Fibroblast of mammary gland (primary cell): ENCODE results near the gene TES.
A peak's percentile ranks its signal among the peaks of the same experiment; 100 is the strongest.

Experiments used
- DNase-seq: peaks from one replicate; pipeline ENCODE4 v3.0.0-alpha.2; 2010; ENCODE audit warnings: low read depth
- H3K4me3 ChIP-seq: 2 replicates; pipeline ENCODE4 v1.5.1; 2011; ENCODE audit warnings: low read depth, mild to moderate bottlenecking, low read length, moderate library complexity; ENCODE audit not compliant: control insufficient read depth
- CTCF ChIP-seq: conservative IDR thresholded peaks from 2 replicates; pipeline ENCODE4 v1.5.1; 2011; ENCODE audit warnings: low read depth, low read length, inconsistent platforms; ENCODE audit not compliant: control insufficient read depth, insufficient read depth

TES gene

GRCh38 chr7:116185956-116186355 is 24.4 kb upstream of the TES start:
- no peak overlapping the region for H3K4me3 ChIP-seq
- no peak for TF ChIP-seq CTCF
- DNase-seq = peak; percentile 68

- TF ChIP-seq CTCF = no peak
- no peak overlapping the region for H3K4me3 ChIP-seq
- DNase-seq = no peak
These were observed 22.9 kb upstream of the TES start for GRCh38 chr7:116187400-116187799.

- TF ChIP-seq CTCF = no peak
These were observed 16.8 kb upstream of the TES start for GRCh38 chr7:116193329-116194087.

GRCh38 chr7:116194115-116194514 is 16.2 kb upstream of the TES start:
- no peak for TF ChIP-seq CTCF
- H3K4me3 ChIP-seq = no peak overlapping the region
- no peak for DNase-seq

More at GRCh38 chr7:116193329-116194087, 16.8 kb upstream of the TES start:
- no peak for DNase-seq
- no peak overlapping the region for H3K4me3 ChIP-seq

GRCh38 chr7:116195451-116195850 is 14.9 kb upstream of the TES start:
- no peak overlapping the region for H3K4me3 ChIP-seq
- DNase-seq = peak; percentile 64
- TF ChIP-seq CTCF = no peak

- H3K4me3 ChIP-seq = no peak overlapping the region
- no peak for DNase-seq
- no peak for TF ChIP-seq CTCF
These were observed 13.4 kb upstream of the TES start for GRCh38 chr7:116196947-116197346.

- peak; percentile 79 for DNase-seq
- TF ChIP-seq CTCF = no peak
- H3K4me3 ChIP-seq = no peak overlapping the region
These were observed 13.0 kb upstream of the TES start for GRCh38 chr7:116197360-116197759.
